Measurements from ENCODE around the gene FURIN. TPM values are rescaled to one million over a fixed set of nuclear protein-coding genes. Genes with fewer than 3 reads are reported as not detected.
"Not testable (repeated sequence)": the region's sequence is repeated elsewhere in the genome, so short reads cannot be mapped to it uniquely, and the experiment has no call there.

Gene FURIN
- total RNA-seq, 2 donors from 2014 or later, result 604 to 721 TPM

- H3K27ac Mint-ChIP-seq, result peak overlapping the region; percentile 45
- no peak overlapping the region for H3K4me3 Mint-ChIP-seq
- H3K27me3 Mint-ChIP-seq (ENCODE audit: low read depth), result no peaks in the 10 kb centered on the region
- ATAC-seq (replicated peaks in 1 of 2) (no peak), DNase-seq (no peak)
- H3K36me3 Mint-ChIP-seq (ENCODE audit: insufficient read depth in 2 of 2), result peaks cover 10 to 18% of the 10 kb centered on the region in 2 donors
- H3K4me1 Mint-ChIP-seq (ENCODE audit: low read depth), result peaks cover 82% of the 10 kb centered on the region
- no peaks in the 10 kb centered on the region for H3K9me3 Mint-ChIP-seq
Observed at GRCh38 chr15:90866161-90866715, 2.1 kb upstream of the FURIN start.

- H3K4me1 Mint-ChIP-seq (ENCODE audit: low read depth), result peaks cover 76% of the 10 kb centered on the region
- H3K4me3 Mint-ChIP-seq, result no peak overlapping the region
- H3K27me3 Mint-ChIP-seq (ENCODE audit: low read depth), result no peaks in the 10 kb centered on the region
- peaks cover 10 to 16% of the 10 kb centered on the region in 2 donors for H3K36me3 Mint-ChIP-seq (ENCODE audit: insufficient read depth in 2 of 2)
- DNase-seq (no peak), ATAC-seq (replicated peaks in 1 of 2) (no peak)
- no peak overlapping the region for H3K27ac Mint-ChIP-seq
- no peaks in the 10 kb centered on the region for H3K9me3 Mint-ChIP-seq
Observed at GRCh38 chr15:90866800-90867199, 1.6 kb upstream of the FURIN start.

- Mint-ChIP-seq H3K36me3 (ENCODE audit: insufficient read depth in 2 of 2) (peaks cover 24 to 30% of the 10 kb centered on the region in 2 donors), H3K4me1 (ENCODE audit: low read depth) (peaks cover 65% of the 10 kb centered on the region), H3K4me3 (peak overlapping the region; percentile 96 to 99), H3K27ac (peak overlapping the region; percentile 100), H3K27me3 (ENCODE audit: low read depth) (no peaks in the 10 kb centered on the region), H3K9me3 (no peaks in the 10 kb centered on the region)
- DNase-seq (no peak), ATAC-seq (replicated peaks in 1 of 2) (peak; percentile 4 to 20)
Observed at GRCh38 chr15:90869140-90869541, 753 bp downstream of the FURIN start.

GRCh38 chr15:90869601-90870353 is 1.4 kb downstream of the FURIN start:
- Mint-ChIP-seq H3K27me3 (ENCODE audit: low read depth) (no peaks in the 10 kb centered on the region), H3K4me1 (ENCODE audit: low read depth) (peaks cover 65% of the 10 kb centered on the region), H3K9me3 (no peaks in the 10 kb centered on the region), H3K4me3 (peak overlapping the region; percentile 96 to 99), H3K36me3 (ENCODE audit: insufficient read depth in 2 of 2) (peaks cover 24 to 31% of the 10 kb centered on the region in 2 donors), H3K27ac (peak overlapping the region; percentile 100)
- ATAC-seq (replicated peaks in 1 of 2) (peak; percentile 66 to 70), DNase-seq (peak; percentile 67 to 73)

- peak overlapping the region; percentile 96 to 99 for H3K4me3 Mint-ChIP-seq
- no peaks in the 10 kb centered on the region for H3K9me3 Mint-ChIP-seq
- no peaks in the 10 kb centered on the region for H3K27me3 Mint-ChIP-seq (ENCODE audit: low read depth)
- DNase-seq (no peak), ATAC-seq (replicated peaks in 1 of 2) (no peak)
- H3K36me3 Mint-ChIP-seq (ENCODE audit: insufficient read depth in 2 of 2), result peaks cover 26 to 36% of the 10 kb centered on the region in 2 donors
- peaks cover 70% of the 10 kb centered on the region for H3K4me1 Mint-ChIP-seq (ENCODE audit: low read depth)
- peak overlapping the region; percentile 100 for H3K27ac Mint-ChIP-seq
Observed at GRCh38 chr15:90870354-90871138, 2.2 kb downstream of the FURIN start.

DNA sequence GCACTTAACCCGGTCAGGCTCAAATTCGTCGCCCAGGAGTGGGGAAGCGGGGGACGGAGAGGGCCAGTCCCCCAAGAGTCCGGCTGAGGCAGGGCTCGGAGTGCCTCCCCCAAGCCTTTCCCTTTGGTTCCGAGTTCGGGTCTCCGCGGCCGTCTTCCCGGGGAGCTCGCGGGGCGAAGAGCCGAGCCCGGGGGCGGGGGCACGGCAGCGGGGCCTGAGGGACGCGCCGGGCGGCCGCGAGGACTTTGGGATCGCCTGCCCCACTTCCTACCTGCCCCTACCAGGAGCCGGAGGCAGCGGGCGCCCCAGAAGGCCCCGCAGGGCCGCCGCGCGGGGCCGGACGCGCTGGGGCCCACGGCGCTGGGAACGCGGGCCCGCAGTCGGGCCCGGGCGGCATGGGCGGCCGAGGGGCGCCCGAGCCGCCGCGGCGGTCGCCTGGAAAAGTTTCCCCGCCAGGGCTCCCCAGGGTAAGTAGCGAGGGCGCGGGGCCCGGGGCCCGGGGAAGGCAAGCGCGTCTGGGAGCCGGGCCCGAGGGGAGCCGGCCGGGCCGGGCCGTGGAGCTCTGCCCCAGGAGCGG is 2.8 kb downstream of the FURIN start:
- Mint-ChIP-seq H3K36me3 (ENCODE audit: insufficient read depth in 2 of 2) (peaks cover 29 to 36% of the 10 kb centered on the region in 2 donors), H3K4me3 (peak overlapping the region; percentile 96 to 99), H3K27ac (peak overlapping the region; percentile 100), H3K9me3 (no peaks in the 10 kb centered on the region), H3K27me3 (ENCODE audit: low read depth) (no peaks in the 10 kb centered on the region), H3K4me1 (ENCODE audit: low read depth) (peaks cover 71% of the 10 kb centered on the region)
- ATAC-seq (replicated peaks in 1 of 2) (peak in 1 of 2 donors; percentile 6), DNase-seq (peak in 1 of 2 donors; percentile 51)

DNA sequence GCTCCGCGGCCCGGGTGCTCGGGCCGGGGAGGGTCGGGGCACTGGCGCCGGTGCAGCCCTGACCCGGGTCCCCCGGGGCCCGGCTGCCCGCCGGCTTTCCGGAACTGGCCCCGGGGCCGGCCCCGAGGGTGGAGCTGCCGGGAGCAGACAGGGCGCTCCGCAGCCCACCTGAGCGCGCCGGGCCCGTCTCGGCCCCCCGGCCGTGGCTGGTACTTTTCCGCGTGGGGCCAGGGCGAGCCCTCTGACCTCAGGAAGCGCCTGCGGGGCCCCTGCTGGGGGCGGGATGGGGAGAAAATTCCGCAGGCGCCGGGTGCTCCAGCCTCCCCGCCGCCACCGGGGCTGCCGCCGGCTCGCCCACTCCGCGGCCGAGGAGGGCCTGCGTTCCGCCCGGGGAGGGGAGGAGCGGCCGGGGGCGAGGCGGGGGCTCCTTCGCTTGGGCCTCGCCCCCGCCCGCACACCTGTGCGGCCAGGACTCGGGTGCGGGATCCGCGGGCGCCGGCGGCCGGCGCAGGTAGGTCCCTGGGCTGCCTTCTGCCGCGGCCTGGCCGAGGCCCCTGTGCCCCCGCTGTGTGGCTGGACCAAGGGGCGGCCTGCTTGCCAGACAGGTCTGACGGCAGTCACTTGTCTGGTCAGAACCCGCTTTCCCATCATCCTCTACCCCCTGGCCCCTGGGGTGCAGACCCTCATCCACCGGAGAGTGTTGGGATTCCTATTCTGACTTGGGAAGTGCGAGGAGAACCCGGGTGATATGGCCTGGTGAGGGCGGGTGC is 3.5 kb downstream of the FURIN start:
- no peaks in the 10 kb centered on the region for H3K27me3 Mint-ChIP-seq (ENCODE audit: low read depth)
- peaks cover 71% of the 10 kb centered on the region for H3K4me1 Mint-ChIP-seq (ENCODE audit: low read depth)
- H3K36me3 Mint-ChIP-seq (ENCODE audit: insufficient read depth in 2 of 2), result peaks cover 32 to 41% of the 10 kb centered on the region in 2 donors
- DNase-seq (peak in 1 of 2 donors; percentile 49), ATAC-seq (replicated peaks in 1 of 2) (peak in 1 of 2 donors; percentile 2)
- no peaks in the 10 kb centered on the region for H3K9me3 Mint-ChIP-seq
- peak overlapping the region; percentile 100 for H3K27ac Mint-ChIP-seq
- H3K4me3 Mint-ChIP-seq, result peak overlapping the region; percentile 90 to 98

DNA sequence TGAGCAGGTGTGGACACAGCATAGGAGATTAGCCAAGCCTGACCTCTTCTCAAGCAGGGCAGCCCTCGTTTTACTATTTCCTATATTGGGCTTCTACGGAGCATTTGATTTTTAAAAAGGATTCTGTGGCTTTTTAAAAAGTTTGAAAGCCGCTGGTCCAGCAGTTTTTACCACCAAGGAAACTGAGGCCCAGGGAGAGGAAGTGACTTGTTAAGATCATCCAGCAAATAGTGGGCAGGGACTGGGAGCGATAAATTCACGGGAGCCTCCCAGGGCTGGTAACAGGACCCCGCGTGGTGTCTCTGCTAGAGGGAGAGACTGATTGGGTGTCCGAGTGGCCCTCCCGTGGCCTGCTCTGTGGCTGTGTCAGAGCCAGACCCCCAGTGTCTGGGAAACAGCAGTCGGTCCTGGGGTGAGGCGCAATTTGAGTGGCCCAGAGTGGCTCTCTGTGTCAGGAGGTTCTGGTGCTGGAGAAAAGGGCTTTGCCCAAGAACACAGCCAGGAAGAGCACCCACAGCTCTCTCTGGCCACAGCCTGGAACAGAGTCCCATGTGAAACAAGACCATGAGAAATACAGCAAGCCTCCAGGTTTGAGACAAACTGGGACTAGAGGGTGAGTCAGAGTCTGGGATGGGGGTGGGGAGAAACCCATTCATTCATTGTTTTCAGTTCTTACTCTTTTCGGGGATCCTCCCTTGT is 4.2 kb downstream of the FURIN start:
- Mint-ChIP-seq H3K4me1 (ENCODE audit: low read depth) (peaks cover 73% of the 10 kb centered on the region), H3K4me3 (peak overlapping the region; percentile 90 to 98), H3K36me3 (ENCODE audit: insufficient read depth in 2 of 2) (peaks cover 36 to 48% of the 10 kb centered on the region in 2 donors), H3K27me3 (ENCODE audit: low read depth) (no peaks in the 10 kb centered on the region), H3K9me3 (no peaks in the 10 kb centered on the region), H3K27ac (peak overlapping the region; percentile 100)
- DNase-seq (peak; percentile 74 to 76), ATAC-seq (replicated peaks in 1 of 2) (peak; percentile 72 to 74)

- H3K4me1 Mint-ChIP-seq (ENCODE audit: low read depth), result peaks cover 73% of the 10 kb centered on the region
- H3K27me3 Mint-ChIP-seq (ENCODE audit: low read depth), result no peaks in the 10 kb centered on the region
- peak overlapping the region; percentile 90 to 98 for H3K4me3 Mint-ChIP-seq
- peak overlapping the region; percentile 100 for H3K27ac Mint-ChIP-seq
- H3K36me3 Mint-ChIP-seq (ENCODE audit: insufficient read depth in 2 of 2), result peaks cover 37 to 50% of the 10 kb centered on the region in 2 donors
- DNase-seq, result no peak
- ATAC-seq (replicated peaks in 1 of 2), result no peak
- H3K9me3 Mint-ChIP-seq, result no peaks in the 10 kb centered on the region
Observed at GRCh38 chr15:90873488-90873997, 5.2 kb downstream of the FURIN start.

- DNase-seq (no peak), ATAC-seq (replicated peaks in 1 of 2) (no peak)
- Mint-ChIP-seq H3K9me3 (no peaks in the 10 kb centered on the region), H3K27ac (peak overlapping the region; percentile 100), H3K36me3 (ENCODE audit: insufficient read depth in 2 of 2) (peaks cover 37 to 52% of the 10 kb centered on the region in 2 donors), H3K4me3 (peak overlapping the region; percentile 90 to 98), H3K4me1 (ENCODE audit: low read depth) (peaks cover 70% of the 10 kb centered on the region), H3K27me3 (ENCODE audit: low read depth) (no peaks in the 10 kb centered on the region)
Observed at GRCh38 chr15:90873998-90874605, 5.7 kb downstream of the FURIN start.

DNA sequence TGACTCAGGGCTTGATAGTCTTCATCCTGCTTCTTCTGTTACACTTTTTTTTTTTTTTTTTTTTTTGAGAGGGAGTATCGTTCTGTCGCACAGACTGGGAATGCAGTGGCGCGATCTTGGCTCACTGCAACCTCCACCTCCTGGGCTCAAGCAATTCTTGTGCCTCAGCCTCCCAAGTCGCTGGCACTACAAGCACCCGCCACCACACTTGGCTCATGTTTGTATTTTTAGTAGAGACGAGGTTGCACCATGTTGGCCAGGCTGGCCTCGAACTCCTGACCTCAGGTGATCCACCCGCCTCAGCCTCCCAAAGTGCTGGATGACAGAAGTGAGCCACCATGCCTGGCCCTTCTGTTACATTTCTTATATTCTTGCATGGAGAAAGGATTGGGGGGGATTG is 6.6 kb downstream of the FURIN start:
- peak overlapping the region; percentile 93 for H3K27ac Mint-ChIP-seq
- peak overlapping the region; percentile 76 to 98 for H3K4me3 Mint-ChIP-seq
- H3K9me3 Mint-ChIP-seq; DNase-seq; H3K27me3 Mint-ChIP-seq (ENCODE audit: low read depth); ATAC-seq (replicated peaks in 1 of 2): not testable (repeated sequence)
- peaks cover 37 to 49% of the 10 kb centered on the region in 2 donors for H3K36me3 Mint-ChIP-seq (ENCODE audit: insufficient read depth in 2 of 2)
- peaks cover 68% of the 10 kb centered on the region for H3K4me1 Mint-ChIP-seq (ENCODE audit: low read depth)
